GM12874 (cell line): Measurements from ENCODE around the gene HOXC10.

Source experiments
- TF ChIP-seq, protein P1 (sequence below): IDR thresholded peaks from 2 replicates; pipeline ENCODE4 v1.5.1; 2011; ENCODE audit warnings: low read depth, mild to moderate bottlenecking, control low read depth, low read length, moderate library complexity; ENCODE audit not compliant: insufficient read depth

The HOXC10 gene

DNA sequence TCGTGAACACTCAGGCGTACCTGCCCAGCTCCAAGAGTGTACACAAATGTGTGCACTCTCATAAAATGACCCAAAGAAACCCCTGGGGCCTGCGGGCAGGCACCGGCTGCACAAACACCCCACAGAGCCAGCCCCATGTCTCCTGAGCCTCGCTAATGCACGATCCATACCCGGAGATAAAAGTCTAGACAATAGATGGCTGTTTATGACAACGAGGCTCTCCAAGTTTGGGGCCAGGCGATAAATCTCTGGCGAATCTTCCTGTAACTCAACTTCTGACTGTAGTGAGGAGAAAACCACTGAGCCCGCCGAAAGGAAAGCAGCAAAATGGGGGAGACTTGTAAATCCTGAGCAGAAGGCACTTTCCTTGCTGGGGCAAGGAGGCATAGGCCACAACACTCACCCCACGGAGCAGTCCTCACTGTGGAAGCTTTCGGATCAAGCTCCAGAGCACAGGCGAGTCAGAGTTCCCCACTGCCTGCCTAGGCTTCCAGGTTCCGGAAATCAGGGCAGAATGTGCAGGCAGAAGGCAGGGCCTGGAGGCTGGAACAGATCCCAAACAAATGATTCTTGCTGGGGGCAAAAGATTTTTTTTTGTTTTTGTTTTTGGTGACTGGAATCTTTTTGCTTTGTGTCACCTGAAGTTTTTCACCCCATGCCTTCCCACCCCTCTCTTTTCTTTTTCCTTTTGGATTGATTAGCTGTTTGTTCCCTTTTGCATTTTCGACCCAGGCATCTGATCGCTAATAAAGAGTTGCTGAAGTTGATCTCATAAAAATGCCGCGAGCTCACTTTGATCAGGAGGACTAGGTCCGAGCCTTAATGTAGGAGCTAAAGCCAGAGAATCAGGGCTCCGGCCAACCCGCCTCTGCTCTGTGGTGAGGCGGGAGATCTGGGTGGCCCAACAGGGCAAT lies 16.5 kb upstream of the HOXC10 start:
- TF ChIP-seq, protein P1, sequence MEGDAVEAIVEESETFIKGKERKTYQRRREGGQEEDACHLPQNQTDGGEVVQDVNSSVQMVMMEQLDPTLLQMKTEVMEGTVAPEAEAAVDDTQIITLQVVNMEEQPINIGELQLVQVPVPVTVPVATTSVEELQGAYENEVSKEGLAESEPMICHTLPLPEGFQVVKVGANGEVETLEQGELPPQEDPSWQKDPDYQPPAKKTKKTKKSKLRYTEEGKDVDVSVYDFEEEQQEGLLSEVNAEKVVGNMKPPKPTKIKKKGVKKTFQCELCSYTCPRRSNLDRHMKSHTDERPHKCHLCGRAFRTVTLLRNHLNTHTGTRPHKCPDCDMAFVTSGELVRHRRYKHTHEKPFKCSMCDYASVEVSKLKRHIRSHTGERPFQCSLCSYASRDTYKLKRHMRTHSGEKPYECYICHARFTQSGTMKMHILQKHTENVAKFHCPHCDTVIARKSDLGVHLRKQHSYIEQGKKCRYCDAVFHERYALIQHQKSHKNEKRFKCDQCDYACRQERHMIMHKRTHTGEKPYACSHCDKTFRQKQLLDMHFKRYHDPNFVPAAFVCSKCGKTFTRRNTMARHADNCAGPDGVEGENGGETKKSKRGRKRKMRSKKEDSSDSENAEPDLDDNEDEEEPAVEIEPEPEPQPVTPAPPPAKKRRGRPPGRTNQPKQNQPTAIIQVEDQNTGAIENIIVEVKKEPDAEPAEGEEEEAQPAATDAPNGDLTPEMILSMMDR: no peak

DNA sequence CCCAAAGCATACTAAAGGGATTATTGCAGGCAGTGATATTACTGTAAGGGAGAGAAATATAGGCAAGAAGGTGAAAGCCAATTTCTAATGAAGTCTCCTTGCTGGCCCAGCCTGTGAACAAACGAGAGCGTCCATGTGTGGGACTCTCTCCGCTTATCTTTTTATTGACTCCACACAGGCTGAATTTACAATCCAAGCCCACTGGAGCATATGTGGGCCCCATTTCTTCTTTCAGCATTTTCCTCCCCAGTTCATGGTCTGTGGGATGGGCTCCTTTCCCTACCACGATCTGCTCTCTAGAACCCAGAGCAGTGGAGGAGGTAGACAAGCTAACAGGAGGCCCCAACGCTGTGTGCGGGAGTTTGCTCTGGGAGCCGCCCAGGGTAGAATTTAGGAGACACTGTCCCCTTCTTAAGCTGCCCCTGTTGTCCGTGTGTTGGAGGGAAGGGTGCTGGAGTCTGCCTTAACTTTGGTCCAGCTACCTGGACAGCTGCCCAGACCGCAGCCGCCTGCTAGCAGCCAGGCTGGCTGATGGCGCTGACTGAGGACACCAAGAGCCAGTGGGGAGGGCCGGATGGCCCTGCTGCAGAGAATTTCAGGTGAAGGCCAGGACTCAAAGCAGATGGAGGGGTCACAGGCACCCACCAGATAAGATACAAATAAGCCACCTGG lies 15.2 kb upstream of the HOXC10 start:
- TF ChIP-seq, protein P1: no peak

DNA sequence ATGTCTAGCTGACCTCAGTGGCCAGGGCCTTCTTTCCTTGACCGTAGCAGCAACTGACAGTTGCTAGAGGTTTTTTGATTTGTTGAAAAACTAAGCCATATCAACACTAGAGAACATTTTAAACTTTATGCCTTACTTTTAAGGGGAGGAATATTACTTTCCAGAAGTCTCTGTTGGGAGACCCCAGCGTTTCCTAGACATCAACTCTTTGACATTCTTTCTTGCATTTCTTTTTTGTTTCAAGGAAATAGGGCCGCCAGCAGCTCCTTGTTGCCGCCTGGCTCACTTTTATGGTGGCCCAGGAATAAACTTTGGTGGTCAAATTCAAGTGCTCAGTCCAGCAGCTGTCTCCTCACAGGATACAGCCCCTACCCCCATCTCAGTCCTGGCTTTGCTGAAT lies 14.5 kb upstream of the HOXC10 start:
- TF ChIP-seq, protein P1: no peak

DNA sequence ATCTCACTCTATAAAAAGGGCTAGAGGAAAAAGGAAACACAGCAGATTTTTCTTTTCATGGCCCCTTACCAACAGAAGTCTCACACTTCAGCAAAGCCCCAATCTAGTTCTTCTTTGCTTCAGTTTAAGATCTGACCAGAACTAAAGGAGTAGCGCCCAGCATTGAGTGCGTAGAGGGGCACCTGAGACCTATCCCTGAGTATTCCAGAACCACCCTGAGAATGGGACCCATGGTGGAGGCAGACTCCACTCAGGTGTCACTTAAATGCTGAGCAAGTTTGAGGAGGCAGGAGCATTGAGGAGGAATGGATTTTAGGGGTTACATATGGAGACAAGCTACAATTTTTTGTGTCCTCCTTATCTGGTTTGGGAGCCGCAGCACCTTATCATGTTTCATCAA lies 13.8 kb upstream of the HOXC10 start:
- TF ChIP-seq, protein P1: no peak

DNA sequence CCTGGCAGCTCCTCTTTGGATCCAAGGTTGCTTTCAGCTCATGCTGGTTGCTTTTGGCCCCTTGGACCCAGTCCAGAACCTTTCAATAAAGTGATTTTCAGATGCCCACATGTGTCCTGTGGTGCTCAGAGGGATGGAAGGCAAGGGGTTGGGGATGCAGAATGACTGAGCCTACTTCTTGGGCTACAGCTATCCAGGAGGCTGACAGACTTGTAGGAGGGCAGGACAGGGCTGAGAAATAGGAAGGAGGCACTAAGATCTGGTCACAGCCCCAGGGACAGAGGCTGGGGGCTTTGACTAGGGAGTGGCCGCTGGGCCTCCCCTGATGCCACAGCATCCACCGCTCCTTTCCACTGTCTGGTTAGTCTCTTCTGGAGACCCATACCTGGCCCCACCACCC lies 13.3 kb upstream of the HOXC10 start:
- TF ChIP-seq, protein P1: no peak

DNA sequence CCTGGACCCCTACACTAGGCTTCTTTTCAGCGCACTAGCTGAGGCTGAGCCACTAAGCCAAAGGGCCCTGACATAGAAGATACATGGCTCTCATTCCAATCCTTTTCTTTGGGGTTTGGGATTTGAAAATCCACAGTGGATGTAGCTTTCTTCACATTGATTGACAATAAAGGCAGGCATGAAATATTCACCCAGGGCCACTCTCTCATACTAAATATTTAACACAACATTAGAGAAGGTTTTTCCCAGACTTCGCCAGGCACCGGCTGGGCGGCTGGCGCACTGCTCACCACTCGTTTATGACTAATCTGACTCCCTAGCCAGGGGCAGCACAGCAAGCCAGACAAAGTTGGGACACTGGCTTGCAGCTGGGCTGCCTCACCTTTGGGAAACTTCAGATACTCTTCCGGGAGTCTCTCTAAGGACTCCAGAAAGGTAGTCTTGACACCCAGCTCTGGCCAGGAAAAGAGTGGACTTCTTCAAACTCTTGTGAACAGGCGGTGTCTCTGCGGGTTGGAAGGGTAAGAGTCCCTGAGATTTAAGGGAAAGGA lies 12.7 kb upstream of the HOXC10 start:
- TF ChIP-seq, protein P1: no peak

DNA sequence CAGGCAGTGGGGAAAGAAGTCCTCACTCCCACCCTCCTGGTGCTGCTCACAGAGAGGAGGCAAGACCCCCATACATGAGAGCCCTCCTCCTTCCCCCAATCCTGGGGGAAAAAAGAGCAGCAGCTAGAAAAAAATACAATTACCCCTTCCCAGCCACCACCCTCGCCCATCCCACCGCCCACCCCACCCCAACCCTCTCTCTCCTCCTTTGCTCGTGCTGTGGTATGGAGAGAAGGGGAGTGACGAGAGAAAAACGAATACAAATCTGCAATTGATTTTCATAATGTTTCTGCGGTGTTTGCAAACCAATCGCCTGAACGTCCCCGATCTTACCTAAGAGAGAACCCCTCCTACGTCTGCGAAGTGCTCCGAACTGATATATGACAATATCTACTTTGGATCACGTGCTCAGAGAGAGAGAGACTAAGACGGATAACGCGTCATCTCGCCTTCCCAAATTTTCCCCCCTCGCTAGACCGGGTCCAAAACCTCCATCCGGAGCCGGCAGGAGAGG lies 12.2 kb upstream of the HOXC10 start, which contains the start of gene HOXC11:
TSS of gene HOXC11 (plus strand) at position 405 of the 514 bp plus-strand sequence. CDS start 116 bp downstream, outside the sequence.
- TF ChIP-seq, protein P1: no peak
